GM18861 (cell line): ENCODE data around the gene MRPL20.
"Not testable (repeated sequence)": the region's sequence is repeated elsewhere in the genome, so short reads cannot be mapped to it uniquely, and the experiment has no call there.

ENCODE experiments used
- ATAC-seq: cut with Tn5 transposase; IDR thresholded peaks from one replicate; pipeline ENCODE4 v1.9.1; 2021; ENCODE audit not compliant: unreplicated experiment

Gene MRPL20

DNA sequence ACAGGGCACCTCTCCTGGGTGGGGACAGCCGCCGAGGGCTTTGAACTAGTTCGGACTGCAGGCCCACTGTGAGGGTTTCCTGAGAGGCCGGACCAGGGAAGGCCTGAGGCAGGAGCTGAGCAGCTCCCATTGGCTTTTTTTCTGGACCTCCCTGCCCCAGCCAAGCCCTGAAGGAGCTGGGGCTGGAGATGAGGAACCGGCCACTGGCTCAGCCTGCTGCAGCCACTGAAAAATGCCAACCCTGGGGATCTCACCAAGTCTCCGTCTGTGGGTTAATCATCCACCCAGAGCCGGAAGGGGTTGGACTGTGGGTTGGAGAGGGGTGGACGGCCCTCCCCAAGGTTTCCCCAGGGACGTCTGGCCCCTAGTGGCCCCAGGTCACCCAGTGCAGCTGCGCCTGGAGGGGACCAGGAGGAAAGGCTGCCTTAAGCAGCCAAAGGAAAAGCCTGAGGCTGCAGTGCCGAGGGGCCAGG, 30.8 kb upstream of the MRPL20 start:
- ATAC-seq: peak; percentile 48

DNA sequence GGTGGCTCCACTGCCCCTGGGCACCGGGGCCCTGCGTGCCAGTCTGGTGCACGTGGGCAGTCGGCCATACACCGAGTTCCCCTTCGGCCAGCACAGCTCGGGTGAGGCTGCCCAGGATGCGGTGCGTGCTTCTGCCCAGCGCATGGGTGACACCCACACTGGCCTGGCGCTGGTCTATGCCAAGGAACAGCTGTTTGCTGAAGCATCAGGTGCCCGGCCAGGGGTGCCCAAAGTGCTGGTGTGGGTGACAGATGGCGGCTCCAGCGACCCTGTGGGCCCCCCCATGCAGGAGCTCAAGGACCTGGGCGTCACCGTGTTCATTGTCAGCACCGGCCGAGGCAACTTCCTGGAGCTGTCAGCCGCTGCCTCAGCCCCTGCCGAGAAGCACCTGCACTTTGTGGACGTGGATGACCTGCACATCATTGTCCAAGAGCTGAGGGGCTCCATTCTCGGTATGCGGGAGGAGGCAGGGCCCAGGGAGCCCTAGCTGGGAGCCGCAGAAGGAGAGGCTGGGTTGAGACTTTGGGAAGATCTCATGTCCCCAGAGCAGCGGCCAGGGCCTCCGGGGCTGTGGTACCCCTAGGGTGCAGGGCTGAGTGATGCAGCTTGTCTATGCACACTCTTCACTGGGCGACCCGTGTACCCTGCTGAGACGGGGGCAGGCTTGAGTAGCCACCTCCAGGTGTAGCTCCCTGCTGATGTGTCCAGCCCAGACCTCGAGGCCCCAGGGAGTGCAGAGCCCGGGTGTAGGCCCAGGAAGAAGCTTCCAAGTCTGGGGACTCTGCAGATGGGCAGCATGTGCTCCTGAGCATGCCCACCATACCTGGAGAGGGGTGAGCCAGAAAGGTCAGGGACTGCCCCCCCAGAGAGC, 30.2 kb upstream of the MRPL20 start:
- ATAC-seq: no peak

DNA sequence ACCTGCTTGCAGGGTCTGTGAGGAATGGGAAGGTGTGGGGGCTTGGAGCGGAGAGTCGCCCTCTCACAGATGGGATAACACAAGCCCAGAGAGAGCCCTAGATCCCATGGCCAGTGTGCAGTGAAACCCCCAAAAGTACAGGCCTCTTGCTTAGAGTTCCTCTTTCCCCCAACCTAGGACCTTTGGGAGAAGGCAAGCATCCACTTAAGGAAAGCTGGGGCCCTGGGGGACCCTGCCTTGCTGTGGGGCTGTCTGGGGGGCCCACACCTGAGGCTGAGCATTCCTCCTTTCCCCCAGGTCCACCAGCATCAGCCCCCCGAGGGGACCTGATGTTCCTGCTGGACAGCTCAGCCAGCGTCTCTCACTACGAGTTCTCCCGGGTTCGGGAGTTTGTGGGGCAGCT, 29.5 kb upstream of the MRPL20 start:
- ATAC-seq: no peak

DNA sequence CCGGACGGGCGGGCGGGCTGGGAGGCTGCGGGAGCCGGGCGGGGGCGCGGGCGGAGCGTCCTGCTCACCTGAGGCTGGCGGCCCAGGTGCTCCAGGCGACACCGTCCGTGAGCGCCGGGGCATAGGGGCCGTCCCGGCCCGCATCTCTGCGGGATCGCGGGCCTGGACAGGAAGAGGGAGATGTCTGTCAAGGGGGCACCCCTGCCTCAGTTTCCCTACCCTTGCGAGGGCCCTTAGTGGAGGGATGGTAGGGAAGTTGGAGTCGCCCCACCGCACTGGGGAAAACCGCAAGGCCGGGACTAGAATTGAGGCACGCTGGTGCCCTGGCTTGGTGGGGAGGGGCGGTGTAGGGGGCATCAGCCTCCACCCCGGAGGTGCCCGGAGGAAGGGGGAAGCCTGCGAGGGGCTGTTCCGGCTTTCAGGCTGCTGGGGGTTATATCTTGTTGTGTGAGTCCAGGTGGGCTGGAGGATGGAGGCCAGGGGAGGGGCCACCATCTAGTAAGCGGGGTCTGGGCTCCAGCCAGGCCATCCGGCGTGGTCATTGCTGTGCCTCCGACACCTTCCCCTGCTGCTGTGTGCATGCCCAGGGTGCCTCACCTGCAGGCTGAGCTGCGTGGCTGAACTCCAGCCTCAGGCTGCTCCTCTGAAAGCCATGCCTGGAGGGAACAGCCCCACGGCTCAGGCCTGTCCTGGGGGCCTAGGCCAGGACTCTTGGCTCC, 29.0 kb upstream of the MRPL20 start:
- ATAC-seq: no peak

DNA sequence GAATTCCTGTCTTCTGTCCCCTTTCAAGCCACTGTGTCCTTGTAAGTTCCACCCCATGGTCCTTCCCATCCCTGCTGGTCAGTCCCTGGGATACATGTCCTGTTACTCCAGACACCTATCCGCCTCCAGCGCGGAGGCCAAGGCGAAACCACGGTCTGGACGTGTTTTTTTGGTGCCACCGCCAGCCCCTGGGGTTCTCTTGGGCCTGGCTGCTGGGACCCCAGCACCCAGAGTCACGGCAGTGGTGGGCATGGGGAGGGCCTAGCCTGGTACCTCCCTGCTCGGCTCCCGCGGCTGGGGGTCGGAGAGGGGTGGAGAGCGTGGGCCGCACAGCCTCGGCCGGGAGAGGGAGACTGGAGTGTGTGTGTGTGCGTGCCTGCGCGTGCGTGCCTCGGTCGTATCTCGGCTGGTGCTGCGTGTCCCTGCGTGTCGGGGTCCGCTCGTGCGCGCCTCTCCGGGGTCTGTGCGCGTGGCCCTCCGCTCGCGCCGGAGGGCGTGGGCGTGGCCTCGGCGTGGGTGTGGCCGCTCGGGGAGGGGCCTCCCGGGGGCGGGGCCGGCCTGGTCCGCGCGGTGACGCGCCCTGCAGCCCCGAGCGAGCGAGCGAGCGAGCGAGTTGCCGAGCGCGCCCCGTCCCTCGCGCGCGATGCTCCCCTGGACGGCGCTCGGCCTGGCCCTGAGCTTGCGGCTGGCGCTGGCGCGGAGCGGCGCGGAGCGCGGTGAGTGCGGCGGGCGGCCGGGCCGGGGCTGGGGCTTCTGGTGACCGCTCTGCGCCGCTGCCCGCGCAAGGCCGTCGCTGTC, 28.2 kb upstream of the MRPL20 start, which contains the start of gene VWA1:
Gene VWA1, plus strand, starts transcription at position 585 of the 798 bp plus-strand sequence. Its CDS starts 59 bp downstream, at position 644.
- ATAC-seq: no peak

DNA sequence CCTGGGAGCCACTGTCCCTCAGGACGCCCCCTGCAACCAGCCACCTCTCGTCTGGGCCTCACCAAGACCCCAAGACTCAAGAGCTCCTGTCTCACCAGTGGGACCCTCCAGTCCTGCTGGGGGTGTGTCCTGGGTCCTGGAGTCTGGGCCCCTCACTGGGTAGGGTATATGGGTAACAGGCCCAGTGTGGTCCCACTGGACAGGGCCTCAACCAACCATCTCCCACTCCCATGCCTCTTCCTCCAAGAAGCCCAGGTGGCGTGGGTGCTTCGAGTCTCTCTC, 27.7 kb upstream of the MRPL20 start:
- ATAC-seq: no peak

DNA sequence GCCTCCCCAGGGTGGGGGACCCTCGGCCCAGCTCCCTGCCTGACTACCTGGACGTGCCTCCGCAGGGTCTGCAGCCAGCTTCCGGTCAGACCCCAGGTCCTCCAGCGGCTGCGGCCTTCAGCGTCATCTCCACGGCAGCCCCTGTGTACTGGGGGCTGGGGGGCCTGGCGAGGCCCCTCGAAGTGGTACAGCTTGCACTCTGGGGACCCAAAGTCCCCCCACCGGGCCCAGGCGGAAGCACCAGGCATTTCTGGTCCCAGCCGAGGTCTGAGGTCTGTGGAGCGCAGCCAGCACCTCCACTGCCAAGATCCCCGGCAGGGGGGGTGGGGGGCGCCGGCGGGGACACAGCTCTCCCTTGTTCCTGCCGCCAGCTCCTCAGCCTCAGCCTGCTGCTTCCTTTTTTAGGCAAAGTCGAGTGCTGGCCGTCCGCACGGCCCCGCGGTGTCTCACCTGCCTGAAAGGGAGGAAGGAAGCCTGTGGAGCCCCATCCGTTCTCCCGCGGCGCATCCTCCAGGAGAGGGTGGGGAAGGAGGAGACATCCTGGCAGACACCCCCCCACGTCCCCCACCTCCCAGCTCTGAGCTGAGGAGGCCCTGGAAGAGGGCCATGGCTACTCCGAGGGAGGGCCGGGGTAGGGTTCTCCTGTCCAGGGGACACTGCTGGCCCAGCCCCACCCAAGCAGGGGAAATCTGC, 27.2 kb upstream of the MRPL20 start:
- no peak for ATAC-seq

DNA sequence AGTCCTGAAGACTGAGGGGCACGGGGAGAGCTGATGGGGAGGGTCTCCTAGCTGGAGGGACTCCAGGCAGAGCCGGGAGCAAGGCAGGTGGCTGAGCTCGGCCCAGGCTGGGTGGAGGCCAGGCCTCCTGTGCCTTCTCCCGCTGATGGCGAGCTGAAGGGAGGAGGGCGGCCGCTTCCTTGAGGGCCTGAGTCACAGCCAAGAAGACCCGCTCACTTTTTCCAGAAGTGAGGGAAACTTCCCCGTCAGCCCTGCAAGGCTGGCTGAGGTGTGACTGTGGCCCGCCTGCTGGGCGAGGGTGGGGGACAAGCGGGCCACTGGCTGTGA, 26.7 kb upstream of the MRPL20 start:
- no peak for ATAC-seq

DNA sequence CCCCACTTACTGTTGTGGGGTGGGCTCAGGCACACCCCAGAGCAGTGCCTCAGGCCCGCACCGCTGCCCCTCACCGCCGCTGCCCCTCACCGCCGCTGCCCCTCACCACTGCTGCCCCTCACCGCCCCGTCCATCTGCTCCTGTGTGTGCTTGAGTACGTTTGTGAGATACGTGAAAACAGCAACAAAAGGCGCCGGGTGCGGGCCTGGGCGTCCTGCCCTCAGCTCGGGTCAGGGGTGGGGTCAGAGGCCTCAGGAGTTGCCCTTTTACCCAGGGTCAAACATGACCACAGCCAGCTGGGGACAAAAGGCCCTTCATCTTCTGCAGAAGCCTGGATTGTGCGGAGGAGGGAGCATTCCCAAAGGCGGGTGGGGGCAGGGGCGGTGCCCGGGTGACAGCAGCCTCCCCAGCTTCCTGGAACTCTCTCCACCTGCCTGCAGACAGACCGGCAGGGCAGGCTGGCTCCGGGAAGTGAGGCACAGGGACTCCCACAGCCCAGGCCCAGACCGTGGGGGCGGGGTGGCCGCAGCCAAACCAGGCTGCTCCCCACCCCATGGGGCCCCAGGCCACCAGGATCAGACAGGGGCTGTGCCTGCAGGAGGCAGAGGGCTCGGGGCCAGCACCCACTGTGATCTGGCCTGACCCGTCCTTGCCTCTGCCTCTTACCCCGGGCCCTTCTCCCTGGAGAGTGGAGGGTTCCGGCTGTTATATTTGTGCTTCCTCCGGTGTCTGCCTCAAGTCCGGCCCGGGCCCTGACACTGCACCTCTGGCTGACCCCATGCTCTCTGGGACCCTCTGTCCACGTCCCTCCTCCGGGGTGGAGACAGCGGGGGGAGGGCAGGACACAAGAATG, 26.1 kb upstream of the MRPL20 start:
- no peak for ATAC-seq

DNA sequence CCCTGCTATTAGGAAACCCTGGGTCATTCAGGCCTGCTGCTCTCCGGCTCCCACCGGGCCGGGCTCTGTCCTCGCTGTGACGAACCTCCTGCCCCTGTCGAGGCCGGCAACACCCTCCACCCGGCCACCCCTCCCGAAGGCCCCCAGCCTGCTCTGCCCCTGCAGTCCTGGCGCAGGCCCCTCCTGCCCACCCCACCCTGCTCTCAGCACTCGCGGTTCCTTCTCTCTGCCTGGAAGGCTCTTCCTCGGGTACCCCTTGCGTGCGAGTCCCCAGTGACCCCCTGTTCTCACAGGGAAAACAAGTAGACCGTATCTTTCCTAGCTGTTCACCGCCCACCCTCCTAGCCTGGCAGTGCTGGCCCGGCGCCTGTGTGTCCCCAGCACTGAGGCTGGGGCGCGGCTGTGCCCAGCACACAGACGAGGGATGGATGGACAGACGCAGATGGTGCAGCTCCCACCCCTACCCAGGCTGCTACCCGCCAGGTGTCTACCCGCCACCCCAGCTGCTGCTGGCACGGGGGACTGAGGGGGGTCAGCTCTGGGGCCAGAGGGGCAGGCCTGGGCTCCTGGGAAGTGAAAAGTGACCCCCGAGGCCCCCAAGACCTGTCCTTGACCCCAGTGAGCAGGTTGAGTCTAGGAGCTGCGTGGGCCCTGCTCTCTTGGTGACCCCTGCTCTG, 25.3 kb upstream of the MRPL20 start:
- no peak for ATAC-seq

DNA sequence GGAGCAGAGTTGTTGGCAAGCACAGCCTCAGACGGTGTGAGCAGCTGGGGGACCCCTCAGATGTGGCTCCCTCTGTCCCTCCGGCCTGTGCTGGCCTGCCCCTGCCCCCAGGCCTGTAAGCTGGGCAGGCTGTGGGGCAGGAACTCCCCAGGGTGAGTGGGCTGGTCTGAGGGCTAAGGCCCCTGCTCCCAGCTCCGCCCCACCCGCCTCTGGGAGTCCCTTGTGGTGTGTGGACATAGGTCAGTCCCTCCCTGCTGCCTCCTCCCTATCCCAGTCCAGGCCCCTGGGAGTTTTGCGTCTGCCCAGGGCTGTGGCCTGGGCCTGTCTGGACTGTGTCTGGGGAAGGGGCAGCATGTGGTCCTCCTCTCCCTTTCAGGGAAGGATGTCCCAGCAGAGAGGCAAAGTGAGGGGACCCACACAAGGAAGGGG, 24.8 kb upstream of the MRPL20 start:
- ATAC-seq: no peak

DNA sequence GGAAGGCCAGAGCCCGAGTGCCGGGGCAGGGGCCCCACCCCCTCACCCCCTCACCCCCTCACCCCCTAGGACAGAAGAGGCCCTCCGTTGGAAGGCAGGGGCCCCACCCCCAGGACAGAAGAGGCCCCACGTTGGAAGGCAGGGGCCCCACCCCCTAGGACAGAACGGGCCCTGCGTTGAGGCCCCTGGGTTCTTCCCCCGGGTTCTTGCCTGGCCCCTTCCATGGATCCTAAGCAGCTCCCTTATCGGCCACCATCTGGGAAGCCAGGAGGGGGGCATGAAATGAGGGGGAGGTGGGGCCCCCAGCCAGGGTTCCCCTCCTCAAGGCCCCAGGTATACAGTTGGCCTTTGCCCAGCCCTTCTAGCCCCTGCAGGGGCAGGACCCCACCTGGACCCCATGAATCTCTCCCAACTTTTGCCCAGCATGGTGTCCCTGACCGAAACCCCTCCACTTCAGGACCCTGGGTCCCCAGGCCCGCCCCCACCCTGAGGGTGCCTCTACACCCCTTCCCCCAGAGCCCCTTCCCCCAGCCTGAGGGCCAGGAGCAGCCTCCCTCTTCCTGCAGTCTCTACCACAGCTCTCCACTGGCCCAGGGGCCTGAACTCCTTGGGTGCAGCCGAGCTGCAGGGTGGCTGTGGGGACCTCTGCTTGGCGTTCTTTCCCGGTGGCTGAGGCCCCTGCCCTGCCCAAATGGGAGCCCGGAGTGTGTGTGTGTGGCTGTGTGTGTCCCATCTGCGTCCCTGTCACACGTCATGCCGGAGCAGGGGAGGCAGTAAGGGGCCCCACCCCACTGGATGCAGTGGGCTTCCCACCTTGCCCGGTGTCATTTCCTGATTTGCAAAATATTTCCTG, 24.1 kb upstream of the MRPL20 start:
- no peak for ATAC-seq

DNA sequence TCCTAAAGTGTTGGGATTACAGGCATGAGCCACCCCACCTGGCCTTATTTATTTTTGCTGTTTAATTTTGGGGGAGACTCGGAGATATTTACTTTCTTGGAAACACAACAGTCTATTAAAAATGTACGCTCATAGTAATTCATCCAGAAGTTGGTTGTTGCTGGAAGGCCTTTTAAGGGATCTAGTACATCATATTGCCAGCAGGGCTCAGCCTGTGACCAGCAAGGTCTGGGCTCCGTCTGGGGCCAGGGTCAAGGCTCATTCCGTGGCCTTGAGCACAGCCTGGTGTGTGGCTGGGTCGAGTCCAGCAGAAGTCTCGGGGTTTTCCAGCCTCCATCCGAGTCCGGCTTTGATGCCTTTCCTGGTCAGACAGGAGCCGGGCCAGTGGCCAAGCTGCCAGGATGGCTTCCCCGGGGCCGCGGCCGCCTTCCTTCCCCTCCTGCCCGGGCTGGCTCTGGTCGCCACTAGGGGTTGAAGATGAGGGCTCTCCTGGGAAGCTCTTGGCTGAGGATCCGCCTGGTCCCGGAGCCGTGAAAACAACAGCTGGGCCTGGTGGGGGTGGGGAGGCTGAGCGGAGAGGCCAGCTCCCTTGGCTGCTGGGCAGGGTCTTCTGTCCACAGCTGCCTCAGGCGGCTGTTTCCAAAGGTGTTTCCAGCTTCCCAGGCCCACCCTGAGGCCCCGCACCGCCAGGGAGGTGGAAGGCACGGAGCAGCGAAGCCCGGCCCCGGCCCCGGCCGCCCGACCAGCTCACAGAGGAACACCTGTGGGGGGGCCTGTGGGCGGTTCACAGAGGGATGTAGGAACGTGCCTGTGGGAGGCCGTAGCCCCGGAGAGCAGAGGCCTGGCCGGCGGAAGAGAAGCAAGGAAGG, 23.3 kb upstream of the MRPL20 start:
- ATAC-seq: no peak

DNA sequence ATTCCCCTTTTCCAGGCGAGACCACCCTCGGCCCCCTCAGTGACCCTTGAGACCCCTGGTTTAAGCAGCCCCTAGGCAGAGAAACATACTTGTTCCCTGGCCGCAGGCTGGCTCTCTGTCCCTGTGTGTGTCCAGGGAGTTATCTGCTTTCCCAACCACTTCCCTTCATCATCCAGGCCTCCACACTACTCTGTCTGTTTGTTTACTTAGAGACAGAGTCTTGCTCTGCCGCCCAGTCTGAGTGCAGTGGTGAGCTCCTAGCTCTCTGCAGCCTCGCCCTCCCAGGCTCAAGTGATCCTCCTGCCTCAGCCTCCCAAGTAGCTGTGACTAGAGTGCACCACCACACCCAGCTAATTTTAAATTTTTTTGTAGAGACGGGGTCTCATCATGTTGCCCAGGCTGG, 22.6 kb upstream of the MRPL20 start:
- ATAC-seq: no peak

DNA sequence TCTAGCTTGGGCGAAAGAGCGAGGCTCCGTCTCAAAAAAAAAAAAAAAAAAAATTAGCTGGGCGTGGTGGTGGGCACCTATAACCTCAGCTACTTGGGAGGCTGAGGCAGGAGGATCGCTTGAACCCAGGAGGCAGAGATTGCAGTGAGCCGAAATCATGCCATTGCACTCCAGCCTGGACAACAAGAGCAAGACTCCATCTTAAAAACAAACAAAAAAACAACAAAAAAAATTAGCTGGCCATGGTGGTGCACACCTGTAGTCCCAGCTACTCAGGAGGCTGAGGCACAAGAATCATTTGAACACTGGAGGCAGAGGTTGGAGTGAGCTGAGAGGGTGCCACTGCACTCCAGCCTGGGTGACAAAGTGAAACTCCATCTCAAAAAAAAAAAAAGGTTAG, 21.9 kb upstream of the MRPL20 start:
- ATAC-seq: not testable (repeated sequence)

DNA sequence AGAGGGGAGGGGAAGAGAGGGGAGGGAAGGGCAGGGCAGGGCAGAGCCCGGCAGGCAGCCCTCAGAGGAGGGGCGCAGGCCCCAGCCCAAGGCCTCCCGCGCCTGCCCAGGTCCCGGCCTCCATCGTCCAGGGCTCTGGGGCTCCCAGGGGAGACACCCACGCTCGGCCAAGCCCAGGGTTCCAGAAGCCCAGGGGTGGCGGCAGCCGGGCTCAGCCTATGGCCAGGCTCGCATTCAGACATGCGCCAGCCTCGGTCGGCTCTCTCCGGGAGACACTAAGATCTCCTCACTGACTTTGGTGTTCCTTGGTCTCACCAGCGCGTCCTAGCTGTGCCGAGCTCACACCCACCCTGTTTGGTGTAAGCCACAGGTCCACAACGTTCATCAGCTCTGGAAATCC, 21.1 kb upstream of the MRPL20 start:
- ATAC-seq: no peak

DNA sequence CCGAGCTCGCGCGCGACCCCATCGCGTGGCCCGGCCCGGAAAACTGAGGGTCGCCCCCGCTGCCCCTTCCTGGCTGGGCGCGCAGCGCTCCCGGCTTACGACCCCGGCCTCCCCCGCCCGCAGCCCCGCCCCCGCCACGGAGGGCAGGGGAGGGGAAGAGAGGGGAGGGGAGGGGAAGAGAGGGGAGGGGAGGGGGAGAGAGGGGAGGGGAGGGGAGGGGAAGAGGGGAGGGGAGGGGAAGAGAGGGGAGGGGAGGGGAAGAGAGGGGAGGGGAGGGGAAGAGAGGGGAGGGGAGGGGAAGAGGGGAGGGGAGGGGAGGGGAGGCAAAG, 20.7 kb upstream of the MRPL20 start:
- ATAC-seq: no peak
